ENCODE measurements around the gene ADAMTS17. TPM values are rescaled to one million over a fixed set of nuclear protein-coding genes. Genes with fewer than 3 reads are reported as not detected.

ADAMTS17 gene
- total RNA-seq, 1 donor from 2014 or later, result not detected

GRCh38 chr15:100252779-100253417 is 88.9 kb downstream of the ADAMTS17 start:
- no peak for DNase-seq (ENCODE audit: extremely low read depth, low read depth, low spot score)

DNA sequence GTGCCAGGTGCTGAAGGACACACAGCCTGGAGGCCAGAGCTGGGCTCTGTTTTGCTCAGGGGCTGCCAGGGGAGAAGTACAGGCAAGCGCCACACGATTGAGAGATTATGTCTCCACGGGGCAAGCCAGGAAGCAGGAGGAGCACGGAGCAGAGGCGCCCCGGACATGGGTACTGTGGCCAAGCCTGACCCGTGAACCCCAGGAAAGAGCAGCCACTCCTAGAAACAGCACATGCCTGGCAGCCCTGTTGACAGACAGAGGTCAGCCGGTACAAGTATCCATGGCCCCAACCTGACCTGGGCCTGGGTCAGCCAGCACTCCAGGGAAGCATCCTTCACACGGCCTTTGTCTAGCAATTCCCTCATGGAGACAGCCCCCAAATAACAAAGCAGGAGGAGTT is 89.4 kb downstream of the ADAMTS17 start:
- no peak for DNase-seq (ENCODE audit: extremely low read depth, low read depth, low spot score)

- no peak for DNase-seq (ENCODE audit: extremely low read depth, low read depth, low spot score)
These were observed 91.5 kb downstream of the ADAMTS17 start for GRCh38 chr15:100250176-100250800.

- no peak for DNase-seq (ENCODE audit: extremely low read depth, low read depth, low spot score)
These were observed 92.5 kb downstream of the ADAMTS17 start for GRCh38 chr15:100249096-100249815.

DNA sequence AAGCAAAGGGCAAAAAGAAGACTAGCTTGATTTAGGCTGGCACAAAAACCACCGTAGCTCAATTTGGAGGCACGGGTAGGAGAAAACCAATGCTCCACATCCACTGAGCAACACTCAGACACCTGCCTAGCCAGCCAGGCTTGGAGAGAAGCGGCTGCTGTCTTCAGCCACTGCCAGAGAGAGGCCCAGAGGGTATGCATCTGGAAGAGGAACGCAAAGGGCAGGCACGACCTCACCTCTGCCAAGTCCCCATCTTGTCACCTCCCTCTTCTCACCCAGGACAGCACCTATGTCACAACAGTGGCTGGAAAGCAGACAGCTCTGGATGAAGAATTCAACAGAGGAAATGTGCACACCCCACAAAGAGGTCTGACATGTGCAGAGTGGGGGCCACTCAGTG is 93.5 kb downstream of the ADAMTS17 start:
- DNase-seq (ENCODE audit: extremely low read depth, low read depth, low spot score), result no peak

DNA sequence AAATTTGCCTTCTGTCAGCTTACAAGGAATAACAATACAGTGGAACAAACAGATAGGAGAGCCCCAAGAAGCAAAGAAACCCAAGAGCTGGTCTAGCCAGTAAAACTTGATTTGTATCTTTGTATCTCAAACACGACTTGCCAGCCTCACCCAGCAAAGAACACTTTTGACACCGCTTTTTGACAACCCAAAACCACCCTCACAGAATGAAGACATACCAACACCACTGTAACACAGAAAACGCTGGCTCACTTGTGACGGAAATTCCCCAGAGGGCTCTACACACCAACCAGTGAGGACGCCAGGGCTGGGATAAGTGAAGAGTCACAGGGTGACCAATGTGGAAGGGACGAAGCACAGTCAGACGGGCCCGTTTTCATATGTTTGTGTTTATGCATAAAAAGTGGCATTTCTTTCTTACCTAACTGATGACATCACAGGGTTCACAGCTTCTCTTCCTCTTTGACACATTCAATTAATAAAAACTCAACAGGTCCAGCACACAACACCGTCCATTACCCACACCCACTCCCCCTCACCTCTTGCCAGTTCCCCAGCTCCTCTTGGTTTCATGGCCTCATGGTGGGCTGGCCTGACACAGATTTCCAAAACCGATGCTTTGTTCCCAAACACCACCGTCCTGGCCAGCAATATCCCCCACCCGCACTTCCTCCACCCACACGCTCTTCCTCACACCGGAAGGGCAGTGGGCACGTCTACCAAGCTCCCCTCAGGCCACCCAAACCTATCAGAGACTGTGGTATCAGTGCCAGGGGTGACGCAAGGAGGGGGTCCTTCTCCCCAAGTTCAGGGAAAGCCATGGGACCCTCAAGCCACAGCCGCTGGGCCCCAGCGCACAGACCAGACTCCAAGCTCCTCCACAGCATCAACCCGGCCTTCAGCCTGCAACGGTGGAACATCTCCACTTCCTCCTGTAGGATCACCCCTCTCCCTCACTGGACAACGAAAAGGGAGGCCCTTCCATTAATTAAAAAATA is 94.2 kb downstream of the ADAMTS17 start:
- DNase-seq (ENCODE audit: extremely low read depth, low read depth, low spot score), result no peak

DNA sequence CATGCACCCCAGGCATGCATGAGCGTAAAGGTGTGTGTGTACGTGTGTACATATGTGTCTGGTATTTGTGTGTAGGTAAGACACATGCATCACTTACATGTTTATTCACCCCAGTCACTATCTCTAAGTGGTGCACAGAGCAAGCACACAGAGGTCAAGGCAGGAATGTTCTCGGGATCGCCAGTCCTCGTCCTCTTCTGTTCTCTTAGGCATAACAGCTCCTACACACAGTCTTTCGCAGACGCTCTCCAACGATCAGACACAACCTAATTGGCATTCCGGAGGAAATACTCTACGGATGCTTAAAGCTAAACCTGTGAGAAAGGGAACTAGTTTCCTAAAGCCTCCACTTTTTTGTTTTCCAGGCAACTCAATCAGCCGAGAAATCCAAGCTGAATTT is 95.9 kb downstream of the ADAMTS17 start:
- no peak for DNase-seq (ENCODE audit: extremely low read depth, low read depth, low spot score)

DNA sequence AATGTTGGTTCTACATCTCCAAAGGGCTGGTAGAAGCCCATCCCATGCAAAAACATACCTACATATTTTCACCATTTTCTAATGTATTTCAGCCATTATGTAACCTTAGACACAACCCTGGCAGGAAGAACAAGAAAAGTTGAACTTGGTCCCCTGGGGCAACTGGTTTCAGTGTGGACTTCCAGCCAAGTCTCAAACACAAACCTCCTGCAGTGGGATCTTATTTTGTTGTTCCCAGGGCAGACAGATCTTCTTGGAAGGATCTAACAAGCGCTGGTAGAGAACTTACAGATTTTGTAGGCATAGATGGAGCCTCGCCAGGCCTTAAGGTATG is 96.3 kb downstream of the ADAMTS17 start:
- no peak for DNase-seq (ENCODE audit: extremely low read depth, low read depth, low spot score)

DNA sequence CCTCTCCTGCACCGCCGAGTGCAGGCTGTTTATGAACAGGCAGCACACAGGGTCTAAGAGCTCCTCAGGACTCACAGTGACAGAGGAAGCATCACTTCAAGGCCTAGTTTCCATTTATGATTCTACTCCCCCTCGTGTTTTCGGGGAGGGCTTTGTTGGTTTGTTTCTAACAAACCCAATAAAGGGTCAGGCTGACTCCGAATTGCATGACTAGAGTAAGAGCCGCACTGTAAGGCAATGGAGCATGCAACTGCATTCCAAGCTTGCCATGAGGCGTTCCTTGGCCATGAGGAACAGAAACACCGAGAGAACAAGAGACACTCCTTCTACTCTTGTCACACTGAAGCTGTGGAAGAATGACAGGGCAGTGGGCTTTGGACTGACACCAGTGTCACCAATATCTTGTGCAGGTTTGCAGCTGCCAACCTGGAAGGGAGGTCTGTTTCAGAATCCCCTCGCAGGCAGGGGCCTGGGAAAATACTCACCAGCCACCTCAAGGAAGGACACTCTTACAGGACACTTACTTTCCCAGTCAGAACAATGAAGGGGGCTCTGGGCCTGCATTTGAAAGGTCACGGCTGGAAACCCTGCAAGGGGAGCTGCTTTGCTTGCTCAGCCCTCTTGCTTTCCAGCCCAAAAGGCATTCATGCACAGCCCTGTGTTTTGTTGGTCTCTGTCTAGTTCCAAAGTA is 96.8 kb downstream of the ADAMTS17 start:
- no peak for DNase-seq (ENCODE audit: extremely low read depth, low read depth, low spot score)

GRCh38 chr15:100242989-100243388 is 98.8 kb downstream of the ADAMTS17 start:
- DNase-seq (ENCODE audit: extremely low read depth, low read depth, low spot score), result no peak

DNA sequence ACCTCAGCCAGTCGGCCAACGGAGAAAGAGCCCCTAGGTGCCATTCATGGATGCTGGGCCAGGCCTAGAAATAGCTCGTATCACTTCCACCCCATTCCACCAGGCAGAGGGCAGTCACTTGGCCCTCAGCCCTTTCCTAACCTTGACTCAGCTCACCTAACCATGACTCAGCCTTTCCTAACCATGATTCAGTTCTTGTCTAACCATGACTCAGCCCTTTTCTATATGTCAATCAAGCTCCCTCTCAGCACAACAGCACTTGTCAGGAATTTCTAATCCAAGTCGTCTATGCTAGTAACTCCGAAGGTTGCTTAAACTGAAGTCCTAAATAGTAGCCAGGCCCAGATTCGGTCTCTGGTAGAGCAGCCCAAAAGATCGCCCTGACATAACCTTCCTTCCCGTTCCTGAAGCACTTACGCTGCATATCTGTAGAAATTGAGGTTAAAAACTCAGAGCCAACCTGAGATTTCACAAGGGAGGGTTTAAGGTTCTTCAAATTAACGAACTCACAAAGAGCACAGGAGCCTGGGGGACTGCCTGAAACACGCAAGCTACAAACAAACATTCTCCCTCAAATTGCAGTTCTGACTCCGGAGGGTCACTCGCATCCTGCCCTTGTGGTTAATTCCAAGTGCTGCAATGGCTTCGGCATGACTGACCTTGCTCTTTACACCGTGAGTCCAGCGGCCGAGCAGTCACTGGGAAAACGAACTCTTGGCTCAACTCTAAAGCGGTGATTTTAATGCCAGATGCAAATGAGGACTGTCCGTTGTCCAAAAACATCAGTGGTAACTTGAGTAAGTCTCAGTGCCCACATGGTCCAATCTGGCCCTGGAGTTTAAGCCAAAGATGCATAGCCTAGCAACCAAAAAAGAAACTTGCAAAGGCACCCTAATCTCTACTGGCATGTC is 99.9 kb downstream of the ADAMTS17 start:
- DNase-seq (ENCODE audit: extremely low read depth, low read depth, low spot score), result no peak

- no peak for DNase-seq (ENCODE audit: extremely low read depth, low read depth, low spot score)
These were observed 104.6 kb downstream of the ADAMTS17 start for GRCh38 chr15:100236981-100237720.

DNA sequence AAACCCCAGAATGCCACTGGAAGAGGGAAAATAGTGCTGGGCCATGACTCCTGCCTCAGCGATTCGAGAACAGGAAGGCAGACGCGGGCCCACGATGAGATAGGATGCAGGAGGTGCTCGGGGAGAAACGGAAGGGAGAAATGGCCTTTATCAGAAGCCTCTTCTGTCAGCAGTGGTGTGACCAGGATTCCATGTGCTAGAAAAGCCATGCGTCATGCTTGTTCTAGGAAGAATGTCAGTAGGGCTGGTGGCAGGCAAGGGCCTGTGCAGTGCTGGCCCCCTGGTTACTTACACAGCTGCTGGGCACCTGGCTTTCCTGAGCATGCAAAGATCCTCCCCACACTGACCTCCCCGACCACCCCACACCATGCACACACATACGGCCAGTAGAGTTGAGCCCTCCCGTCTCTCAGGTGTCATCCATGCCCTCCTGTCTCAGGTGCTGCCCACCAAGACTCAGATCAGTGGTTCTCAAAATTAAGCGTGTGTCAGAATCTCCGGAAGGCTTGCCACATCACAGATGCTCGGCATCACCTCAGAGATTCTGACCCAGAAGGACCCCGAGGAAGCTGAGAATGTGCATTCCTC is 106.7 kb downstream of the ADAMTS17 start:
- DNase-seq (ENCODE audit: extremely low read depth, low read depth, low spot score), result no peak

DNA sequence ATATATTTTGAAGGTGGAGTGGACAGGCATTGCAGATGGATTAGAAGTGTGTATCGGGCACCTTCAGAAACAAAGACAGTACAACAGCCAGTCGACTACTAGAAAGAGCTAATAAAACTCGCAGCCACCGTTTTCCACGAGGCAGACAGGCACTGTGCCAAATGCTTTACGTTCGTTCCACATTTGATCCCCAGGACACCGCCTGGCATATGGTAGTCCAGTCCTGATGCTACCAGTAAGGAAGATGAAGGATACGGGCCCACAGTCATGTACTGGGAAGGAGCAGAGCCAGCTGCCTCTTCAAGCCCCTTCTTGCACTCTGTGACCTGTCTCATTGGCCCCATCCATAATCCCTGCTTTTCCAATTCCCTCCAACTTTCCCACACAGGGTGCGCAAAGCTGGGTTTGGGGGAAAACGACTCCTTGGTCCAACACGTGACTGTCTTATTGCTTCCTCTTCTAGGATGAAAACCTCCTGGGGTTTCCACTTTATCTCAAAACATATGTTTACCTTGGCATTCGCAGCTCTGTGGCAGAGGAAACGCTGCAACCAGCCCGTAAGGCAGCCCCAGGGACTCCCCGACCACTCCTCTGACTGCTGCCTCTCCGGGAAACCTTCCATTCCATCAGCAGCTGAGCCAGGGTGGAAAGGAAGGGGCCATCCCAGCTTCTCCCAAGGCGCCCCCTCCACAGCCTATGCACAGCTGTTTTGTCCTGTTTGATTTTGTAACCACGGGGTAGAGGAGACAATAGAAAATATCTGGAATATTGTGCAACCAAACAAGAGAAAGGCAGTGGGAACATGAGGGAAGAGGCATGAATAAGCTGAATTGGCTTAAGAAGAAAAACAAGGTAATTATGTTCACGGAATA is 107.4 kb downstream of the ADAMTS17 start:
- no peak for DNase-seq (ENCODE audit: extremely low read depth, low read depth, low spot score)

GRCh38 chr15:100230784-100231183 is 111.0 kb downstream of the ADAMTS17 start:
- DNase-seq (ENCODE audit: extremely low read depth, low read depth, low spot score), result no peak

GRCh38 chr15:100229181-100230163 is 112.3 kb downstream of the ADAMTS17 start:
- DNase-seq (ENCODE audit: extremely low read depth, low read depth, low spot score), result no peak
